IMR-90 (cell line): ENCODE data around the gene EPAS1. TPM values are rescaled to one million over a fixed set of nuclear protein-coding genes. Genes with fewer than 3 reads are reported as not detected.

Experiments
- ATAC-seq: fragments of 200-7000 bp; cut with Tn5 transposase; 2 replicates; pipeline ENCODE4 v1.9.1; 2020; ENCODE audit warnings: low read depth, mild to moderate bottlenecking, moderate library complexity
- BruUV-seq: library from RNA; stranded (reverse); fragments of 400-500 nt; replicated peaks from 2 replicates; lab custom pipeline; 2021; lab: Mats Ljungman, UMichigan
- CTCF ChIA-PET: fragments of 300-600 bp; formaldehyde crosslinking; extraction: SDS; loops from one replicate; lab custom pipeline; 2021; ENCODE audit warnings: antibody characterized with exemption; lab: Yijun Ruan, JAX
- POLR2A ChIA-PET: fragments of 300-600 bp; sonication (Branson Sonifier 250); formaldehyde crosslinking; loops from one replicate; lab custom pipeline; 2022; ENCODE audit warnings: antibody characterized with exemption; ENCODE audit not compliant: unreplicated experiment; lab: Charles Lee
- DNase-seq: peaks from one replicate; pipeline ENCODE4 v3.0.0; 2013
- H2AFZ ChIP-seq: replicated peaks from 2 replicates; pipeline ENCODE3; 2013; ENCODE audit warnings: low read length, mild to moderate bottlenecking; ENCODE audit not compliant: poor library complexity
- H2AK5ac ChIP-seq: 2 replicates; pipeline ENCODE4 v1.6.1; 2013; ENCODE audit warnings: low read depth, low read length, inconsistent platforms
- H2AK9ac ChIP-seq: replicated peaks from 2 replicates; pipeline ENCODE3; 2013; ENCODE audit warnings: mild to moderate bottlenecking, low read depth, low read length, moderate library complexity; ENCODE audit not compliant: poor library complexity
- H2BK120ac ChIP-seq: 2 replicates; pipeline ENCODE4 v1.6.1; 2013; ENCODE audit warnings: low read depth, low read length, inconsistent platforms
- H2BK15ac ChIP-seq: 3 replicates; pipeline ENCODE4 v1.6.1; 2013; ENCODE audit warnings: low read depth, low read length, inconsistent platforms
- H2BK20ac ChIP-seq: 2 replicates; pipeline ENCODE4 v1.6.1; 2013; ENCODE audit warnings: low read depth, mild to moderate bottlenecking, inconsistent platforms, low read length, moderate library complexity
- H2BK5ac ChIP-seq: 2 replicates; pipeline ENCODE4 v1.6.1; 2013; ENCODE audit warnings: mild to moderate bottlenecking, low read depth, low read length, inconsistent platforms; ENCODE audit not compliant: poor library complexity, severe bottlenecking
- H3K14ac ChIP-seq: replicated peaks from 2 replicates; pipeline ENCODE4 v1.6.1; 2013; ENCODE audit warnings: low read depth, low read length, inconsistent platforms
- H3K18ac ChIP-seq: 2 replicates; pipeline ENCODE4 v1.6.1; 2013; ENCODE audit warnings: low read depth, low read length, control low read depth
- H3K23ac ChIP-seq: 2 replicates; pipeline ENCODE4 v1.6.1; 2013; ENCODE audit warnings: low read depth, low read length, inconsistent platforms
- H3K27ac ChIP-seq: 2 replicates; pipeline ENCODE4 v1.5.1; 2013; ENCODE audit warnings: mild to moderate bottlenecking, control low read depth, low read length; ENCODE audit not compliant: insufficient read depth
- H3K27me3 ChIP-seq: 2 replicates; pipeline ENCODE4 v1.6.1; 2013; ENCODE audit warnings: low read length; ENCODE audit not compliant: control insufficient read depth, insufficient read depth
- H3K36me3 ChIP-seq: 2 replicates; pipeline ENCODE4 v1.6.1; 2013; ENCODE audit warnings: low read length, mixed read lengths; ENCODE audit not compliant: control insufficient read depth, insufficient read depth
- H3K4ac ChIP-seq: 2 replicates; pipeline ENCODE4 v1.6.1; 2013; ENCODE audit warnings: low read depth, low read length, inconsistent platforms
- H3K4me1 ChIP-seq: 2 replicates; pipeline ENCODE4 v1.6.1; 2013; ENCODE audit warnings: low read length, mixed read lengths; ENCODE audit not compliant: control insufficient read depth, insufficient read depth
- H3K4me2 ChIP-seq: 2 replicates; pipeline ENCODE4 v1.6.1; 2013; ENCODE audit warnings: low read depth, mild to moderate bottlenecking, control low read depth, low read length, moderate library complexity
- H3K4me3 ChIP-seq: 2 replicates; pipeline ENCODE4 v1.5.1; 2013; ENCODE audit warnings: low read depth, mild to moderate bottlenecking, control low read depth, low read length, moderate library complexity; ENCODE audit not compliant: insufficient read depth
- H3K56ac ChIP-seq: 2 replicates; pipeline ENCODE4 v1.6.1; 2013; ENCODE audit warnings: low read length, inconsistent platforms; ENCODE audit not compliant: insufficient read depth; ENCODE audit errors: extremely low read depth
- H3K79me1 ChIP-seq, 2 experiments: 2 replicates each; pipeline ENCODE4 v1.6.1; 2013; ENCODE audit warnings: low read length in 2 of 2, inconsistent platforms in 1 of 2, low read depth in 1 of 2
- H3K9ac ChIP-seq: 2 replicates; pipeline ENCODE4 v1.6.1; 2013; ENCODE audit warnings: low read depth, low read length, control low read depth
- H3K9me1 ChIP-seq: 2 replicates; pipeline ENCODE4 v1.6.1; 2013; ENCODE audit warnings: low read length, inconsistent platforms; ENCODE audit not compliant: insufficient read depth
- H3K9me3 ChIP-seq: 2 replicates; pipeline ENCODE4 v1.6.1; 2013; ENCODE audit warnings: low read length; ENCODE audit not compliant: control insufficient read depth, insufficient read depth
- H4K20me1 ChIP-seq: 2 replicates; pipeline ENCODE4 v1.6.1; 2013; ENCODE audit warnings: low read length, inconsistent platforms; ENCODE audit not compliant: insufficient read depth
- H4K5ac ChIP-seq: 2 replicates; pipeline ENCODE4 v1.6.1; 2013; ENCODE audit warnings: mild to moderate bottlenecking, low read depth, low read length, control low read depth
- H4K8ac ChIP-seq, 2 experiments: 2 replicates each; pipeline ENCODE4 v1.6.1; 2013; ENCODE audit warnings: low read depth in 2 of 2, low read length in 2 of 2, control low read depth in 1 of 2, inconsistent platforms in 1 of 2
- H4K91ac ChIP-seq: 2 replicates; pipeline ENCODE4 v1.6.1; 2013; ENCODE audit warnings: low read depth, low read length, inconsistent platforms; ENCODE audit not compliant: insufficient read depth
- BHLHE40 ChIP-seq: fragments of 150-350 bp; IDR thresholded peaks from 2 replicates; pipeline ENCODE4 v1.6.1; 2016; ENCODE audit warnings: mild to moderate bottlenecking, low read depth, low read length
- CEBPB ChIP-seq: IDR thresholded peaks from 2 replicates; pipeline ENCODE4 v1.6.1; 2012; ENCODE audit warnings: low read depth, low read length, improper control_type of control experiment
- CHD1 ChIP-seq: IDR thresholded peaks from 2 replicates; pipeline ENCODE4 v1.6.1; 2012; ENCODE audit warnings: low read depth, low read length, improper control_type of control experiment
- FOS ChIP-seq: fragments of 150-350 bp; IDR thresholded peaks from 2 replicates; pipeline ENCODE4 v1.6.1; 2016; ENCODE audit warnings: low read depth, low read length
- MAFK ChIP-seq: IDR thresholded peaks from 2 replicates; pipeline ENCODE4 v1.6.1; 2012; ENCODE audit warnings: low read depth, low read length, improper control_type of control experiment
- MAZ ChIP-seq: IDR thresholded peaks from 2 replicates; pipeline ENCODE4 v1.6.1; 2012; ENCODE audit warnings: low read depth, mild to moderate bottlenecking, low read length, improper control_type of control experiment, moderate library complexity, borderline replicate concordance
- MXI1 ChIP-seq: IDR thresholded peaks from 2 replicates; pipeline ENCODE4 v1.6.1; 2012; ENCODE audit warnings: low read depth, mild to moderate bottlenecking, low read length, moderate library complexity, borderline replicate concordance
- NFE2L2 ChIP-seq: fragments of 150-350 bp; IDR thresholded peaks from 2 replicates; pipeline ENCODE4 v1.6.1; 2016; ENCODE audit warnings: low read depth, mild to moderate bottlenecking, low read length
- POLR2A ChIP-seq: IDR thresholded peaks from 2 replicates; pipeline ENCODE4 v1.6.1; 2012; ENCODE audit warnings: mild to moderate bottlenecking, low read depth, low read length
- RAD21 ChIP-seq: IDR thresholded peaks from 2 replicates; pipeline ENCODE4 v1.6.1; 2012; ENCODE audit warnings: low read length, improper control_type of control experiment
- RCOR1 ChIP-seq: IDR thresholded peaks from 2 replicates; pipeline ENCODE4 v1.6.1; 2012; ENCODE audit warnings: mild to moderate bottlenecking, low read length, improper control_type of control experiment; ENCODE audit not compliant: insufficient replicate concordance
- RFX5 ChIP-seq: IDR thresholded peaks from 2 replicates; pipeline ENCODE4 v1.8.0; 2012; ENCODE audit warnings: low read depth, mild to moderate bottlenecking, low read length, moderate library complexity
- WGBS, 2 experiments: methylation state at CpG; one replicate each; pipeline versions ENCODE4 v1.1.5 to v1.1.7; 2013; ENCODE audit warnings: missing lambda C conversion rate in 2 of 2; ENCODE audit not compliant: insufficient read length in 1 of 2; ENCODE audit errors: extremely low coverage in 2 of 2; 5-methylcytosine and 5-hydroxymethylcytosine counted together
- dilution Hi-C: fragments of 300-500 bp; cut with HindIII; formaldehyde crosslinking; loops from one replicate; pipeline ENCODE4 v1.14.3; 2018; ENCODE audit warnings: low sequenced_read_pairs; ENCODE audit not compliant: unreplicated experiment
- in situ Hi-C: fragments of 300-500 bp; cut with MboI; formaldehyde crosslinking; loops from 3 replicates; pipeline ENCODE4 v1.14.3; 2019; ENCODE audit warnings: low sequenced_read_pairs, inconsistent platforms, mixed read lengths
- intact Hi-C: fragments of 100-400 bp; cut with micrococcal nuclease; formaldehyde crosslinking; loops from 2 replicates; pipeline ENCODE4 v1.10.0; 2022
- polyA plus RNA-seq, 3 experiments: library from polyadenylated mRNA; depleted of rRNA; stranded (reverse); fragments of >200 nt; gene quantifications; 2 replicates each; pipeline ENCODE4 v1.2.3, GENCODE V29; 2012; ENCODE audit warnings: low replicate concordance in 1 of 3
- total RNA-seq: library from RNA; depleted of rRNA; stranded (reverse); fragments of >200 nt; gene quantifications from 2 replicates; pipeline ENCODE4 v1.2.3, GENCODE V29; 2012
- TF ChIP-seq, protein P1 (sequence below): fragments of 150-350 bp; IDR thresholded peaks from 2 replicates; pipeline ENCODE4 v1.6.1; 2017; ENCODE audit warnings: mild to moderate bottlenecking, antibody characterized with exemption, low read length, low read depth
- TF ChIP-seq, protein P2 (sequence below): conservative IDR thresholded peaks from 2 replicates; pipeline ENCODE4 v1.5.1; 2012; ENCODE audit warnings: mild to moderate bottlenecking, low read depth, low read length, improper control_type of control experiment
- TF ChIP-seq, protein P3 (sequence below): fragments of 150-350 bp; IDR thresholded peaks from 2 replicates; pipeline ENCODE4 v1.6.1; 2016; ENCODE audit warnings: low read depth, mild to moderate bottlenecking, low read length, moderate library complexity, borderline replicate concordance

EPAS1 gene
- total and polyA plus RNA-seq, 2 of the 4 experiments (the other 2 are of a cell fraction) = 40.7 to 120 TPM

DNA sequence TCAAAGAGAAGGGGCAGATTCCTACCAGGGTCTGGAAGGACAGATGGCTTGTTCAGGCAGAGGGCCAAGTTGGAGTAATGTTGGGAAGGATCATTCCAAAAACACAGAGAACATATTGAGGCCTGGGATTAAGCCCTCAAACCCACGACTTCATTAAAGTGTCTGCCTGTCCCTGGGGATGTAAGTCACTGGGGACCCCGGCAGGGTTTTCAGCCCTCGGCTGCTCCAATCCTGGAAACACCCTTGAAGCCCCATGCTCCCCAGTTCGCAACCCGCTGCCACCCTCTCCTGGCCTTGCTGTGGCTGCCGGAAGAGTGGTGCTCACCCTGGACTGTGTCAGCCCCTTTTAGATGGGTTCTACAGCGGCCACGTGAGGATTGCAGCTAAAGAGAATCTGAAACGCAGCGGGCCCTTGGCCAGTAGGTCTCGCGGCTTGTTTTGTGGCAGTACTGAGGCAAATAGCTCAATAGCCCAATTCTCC lies 79.9 kb downstream of the EPAS1 start:
- in situ Hi-C loops = no loop called here
- H4K20me1 ChIP-seq = no peaks in the 10 kb centered on the region; the same call in 1 of the 2 replicates
- no peak overlapping the region for H3K23ac ChIP-seq
- dilution Hi-C loops = no loop called here
- no peak overlapping the region for H2BK15ac ChIP-seq
- H2AK5ac ChIP-seq = no peak overlapping the region
- peaks cover 19% of the 10 kb centered on the region; the same call in 1 of the 2 replicates for H3K4me1 ChIP-seq
- H3K4me2 ChIP-seq = no peak overlapping the region
- TF ChIP-seq, protein P1, sequence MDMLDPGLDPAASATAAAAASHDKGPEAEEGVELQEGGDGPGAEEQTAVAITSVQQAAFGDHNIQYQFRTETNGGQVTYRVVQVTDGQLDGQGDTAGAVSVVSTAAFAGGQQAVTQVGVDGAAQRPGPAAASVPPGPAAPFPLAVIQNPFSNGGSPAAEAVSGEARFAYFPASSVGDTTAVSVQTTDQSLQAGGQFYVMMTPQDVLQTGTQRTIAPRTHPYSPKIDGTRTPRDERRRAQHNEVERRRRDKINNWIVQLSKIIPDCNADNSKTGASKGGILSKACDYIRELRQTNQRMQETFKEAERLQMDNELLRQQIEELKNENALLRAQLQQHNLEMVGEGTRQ = no peak
- TF ChIP-seq RAD21 = no peak
- no peak for TF ChIP-seq NFE2L2
- no peak for TF ChIP-seq CEBPB
- no peak for TF ChIP-seq RCOR1
- no peak for TF ChIP-seq MAZ
- TF ChIP-seq BHLHE40 = no peak
- no peak for TF ChIP-seq CHD1
- TF ChIP-seq FOS = no peak
- TF ChIP-seq MAFK = no peak
- no peak for TF ChIP-seq RFX5
- no peak for TF ChIP-seq POLR2A
- TF ChIP-seq, protein P2, sequence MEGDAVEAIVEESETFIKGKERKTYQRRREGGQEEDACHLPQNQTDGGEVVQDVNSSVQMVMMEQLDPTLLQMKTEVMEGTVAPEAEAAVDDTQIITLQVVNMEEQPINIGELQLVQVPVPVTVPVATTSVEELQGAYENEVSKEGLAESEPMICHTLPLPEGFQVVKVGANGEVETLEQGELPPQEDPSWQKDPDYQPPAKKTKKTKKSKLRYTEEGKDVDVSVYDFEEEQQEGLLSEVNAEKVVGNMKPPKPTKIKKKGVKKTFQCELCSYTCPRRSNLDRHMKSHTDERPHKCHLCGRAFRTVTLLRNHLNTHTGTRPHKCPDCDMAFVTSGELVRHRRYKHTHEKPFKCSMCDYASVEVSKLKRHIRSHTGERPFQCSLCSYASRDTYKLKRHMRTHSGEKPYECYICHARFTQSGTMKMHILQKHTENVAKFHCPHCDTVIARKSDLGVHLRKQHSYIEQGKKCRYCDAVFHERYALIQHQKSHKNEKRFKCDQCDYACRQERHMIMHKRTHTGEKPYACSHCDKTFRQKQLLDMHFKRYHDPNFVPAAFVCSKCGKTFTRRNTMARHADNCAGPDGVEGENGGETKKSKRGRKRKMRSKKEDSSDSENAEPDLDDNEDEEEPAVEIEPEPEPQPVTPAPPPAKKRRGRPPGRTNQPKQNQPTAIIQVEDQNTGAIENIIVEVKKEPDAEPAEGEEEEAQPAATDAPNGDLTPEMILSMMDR = no peak
- no peak for TF ChIP-seq MXI1
- TF ChIP-seq, protein P3, sequence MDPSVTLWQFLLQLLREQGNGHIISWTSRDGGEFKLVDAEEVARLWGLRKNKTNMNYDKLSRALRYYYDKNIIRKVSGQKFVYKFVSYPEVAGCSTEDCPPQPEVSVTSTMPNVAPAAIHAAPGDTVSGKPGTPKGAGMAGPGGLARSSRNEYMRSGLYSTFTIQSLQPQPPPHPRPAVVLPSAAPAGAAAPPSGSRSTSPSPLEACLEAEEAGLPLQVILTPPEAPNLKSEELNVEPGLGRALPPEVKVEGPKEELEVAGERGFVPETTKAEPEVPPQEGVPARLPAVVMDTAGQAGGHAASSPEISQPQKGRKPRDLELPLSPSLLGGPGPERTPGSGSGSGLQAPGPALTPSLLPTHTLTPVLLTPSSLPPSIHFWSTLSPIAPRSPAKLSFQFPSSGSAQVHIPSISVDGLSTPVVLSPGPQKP = no peak
- no peak overlapping the region for H3K14ac ChIP-seq
- no peaks in the 10 kb centered on the region for H3K27me3 ChIP-seq
- H3K9me3 ChIP-seq = no peaks in the 10 kb centered on the region
- no peak for DNase-seq
- no peak overlapping the region for H2BK20ac ChIP-seq
- intact Hi-C loops = loop anchor here (5.0 kb wide), 1 partner anchor 375 kb away; no protein-coding TSS in a partner anchor
- 89% methylated on average over 4 of the region's 12 CpGs; no CpG with 5 or more reads in 1 of the 2 experiments for WGBS, 2 experiments
- no peak overlapping the region for H4K8ac ChIP-seq
- H3K4ac ChIP-seq = no peak overlapping the region
- H3K36me3 ChIP-seq = peaks cover 84% of the 10 kb centered on the region
- ChIA-PET POLR2A (no interaction called here), CTCF (no interaction called here)
- no peak for ATAC-seq
- no peak overlapping the region for H2BK5ac ChIP-seq
- no peak overlapping the region for H2AFZ ChIP-seq
- no peak overlapping the region for H2BK120ac ChIP-seq
- H3K18ac ChIP-seq = no peak overlapping the region; the same call in 1 of the 2 replicates
- no peak overlapping the region; the same call in 1 of the 2 replicates for H3K9ac ChIP-seq
- H3K9me1 ChIP-seq = peaks cover 14% of the 10 kb centered on the region
- H3K27ac ChIP-seq = no peak overlapping the region
- H3K79me1 ChIP-seq = peaks cover 11 to 41% of the 10 kb centered on the region in 2 experiments; a peak in 3 of 4 replicates
- H4K5ac ChIP-seq = no peak overlapping the region; the same call in 1 of the 2 replicates
- BruUV-seq = no TSS peak
- no peak overlapping the region for H2AK9ac ChIP-seq
- H4K91ac ChIP-seq = no peak overlapping the region
- no peak overlapping the region for H3K4me3 ChIP-seq
- no peak overlapping the region for H3K56ac ChIP-seq
